Stimulated activated CD4-positive, alpha-beta T cell treated with anti-CD3 and anti-CD28 coated beads, Interleukin-4, amount 100 ng/mL, for 24 hours (primary cell): ENCODE results near the gene XXYLT1.
A peak's percentile ranks its signal among the peaks of the same experiment; 100 is the strongest.

Experiments used
- DNase-seq: peaks from one replicate; pipeline ENCODE4 v3.0.0-alpha.2; 2020

XXYLT1 gene

DNA sequence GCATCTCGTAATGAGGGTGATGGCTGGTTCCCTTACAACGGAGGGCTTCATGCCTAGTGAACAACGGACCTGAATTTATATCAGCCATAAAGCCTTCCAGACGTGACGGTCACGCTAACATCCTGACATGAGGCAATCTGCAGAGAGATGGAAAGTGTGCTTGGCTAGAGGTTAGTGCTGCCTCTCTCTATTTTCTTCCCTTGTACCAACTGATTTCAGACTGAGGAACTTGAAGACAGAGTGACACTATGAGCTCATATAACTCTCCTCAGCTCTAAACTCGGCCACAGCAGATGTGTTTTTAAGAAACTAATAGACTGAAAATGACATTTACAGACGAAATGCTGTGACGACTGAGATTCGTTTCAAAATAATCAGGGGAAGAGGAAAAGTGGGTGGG, 122.4 kb downstream of the XXYLT1 start:
- DNase-seq = no peak

GRCh38 chr3:195147649-195148080, 123.3 kb downstream of the XXYLT1 start:
- DNase-seq = peak; percentile 18

GRCh38 chr3:195146131-195146530, 124.8 kb downstream of the XXYLT1 start:
- no peak for DNase-seq

DNA sequence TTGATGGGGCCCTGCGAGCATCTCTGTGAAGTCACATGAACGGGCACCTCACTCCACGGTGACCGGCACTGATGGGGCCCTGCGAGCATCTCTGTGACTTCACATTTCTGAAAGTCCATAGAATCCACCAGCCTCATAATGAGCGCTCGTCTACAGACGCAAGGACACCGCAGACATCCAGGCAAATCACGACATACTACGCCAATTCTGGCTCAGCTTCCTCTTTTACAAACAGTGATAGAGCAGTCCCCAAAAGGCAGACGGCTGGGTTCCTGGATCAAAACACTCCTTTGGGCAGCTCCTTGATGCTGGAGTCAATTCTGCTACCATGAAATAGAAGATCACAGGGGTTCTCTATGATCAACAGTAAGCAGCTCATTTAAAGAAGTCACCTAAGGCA, 125.4 kb downstream of the XXYLT1 start:
- no peak for DNase-seq

- no peak for DNase-seq
Observed at GRCh38 chr3:195143221-195143620, 127.7 kb downstream of the XXYLT1 start.

DNA sequence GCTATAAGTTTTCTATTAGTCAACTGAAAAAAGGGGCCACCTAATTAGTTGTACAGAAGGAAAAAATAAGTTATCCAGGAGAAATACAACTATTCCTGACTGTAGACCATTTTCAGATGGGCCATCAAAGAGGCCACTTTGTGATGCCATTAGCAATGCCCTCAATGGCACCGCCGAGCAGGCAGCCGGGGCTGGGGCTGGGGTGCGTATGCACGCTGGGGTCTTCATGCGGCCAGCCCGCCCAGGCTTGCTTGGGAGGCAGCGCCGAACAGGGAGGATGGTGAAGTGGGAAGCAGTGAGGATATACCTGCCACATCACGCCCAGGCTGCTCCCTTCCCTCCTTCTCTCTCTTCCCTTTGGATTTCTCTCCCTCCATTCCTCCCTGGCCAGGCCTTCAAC, 128.4 kb downstream of the XXYLT1 start:
- DNase-seq = no peak

GRCh38 chr3:195140816-195141793, 129.9 kb downstream of the XXYLT1 start:
- no peak for DNase-seq

DNA sequence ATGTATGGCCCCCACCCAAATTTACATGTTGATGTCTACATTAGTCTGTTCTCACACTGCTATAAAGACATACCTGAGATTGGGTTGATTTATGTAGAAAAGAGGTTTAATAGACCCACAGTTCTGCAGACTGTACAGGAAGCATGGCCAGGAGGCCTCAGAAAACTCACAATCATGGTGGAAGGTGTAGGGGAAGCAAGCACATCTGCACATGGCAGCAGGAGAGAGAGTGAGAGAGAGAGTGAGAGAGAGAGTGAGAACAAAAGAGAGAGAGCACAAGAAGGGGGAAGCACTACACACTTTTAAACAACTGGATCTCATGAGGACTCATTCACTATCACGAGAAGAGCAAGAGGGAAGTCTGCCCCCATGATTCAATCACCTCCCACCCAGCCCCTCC, 130.5 kb downstream of the XXYLT1 start:
- DNase-seq = no peak

DNA sequence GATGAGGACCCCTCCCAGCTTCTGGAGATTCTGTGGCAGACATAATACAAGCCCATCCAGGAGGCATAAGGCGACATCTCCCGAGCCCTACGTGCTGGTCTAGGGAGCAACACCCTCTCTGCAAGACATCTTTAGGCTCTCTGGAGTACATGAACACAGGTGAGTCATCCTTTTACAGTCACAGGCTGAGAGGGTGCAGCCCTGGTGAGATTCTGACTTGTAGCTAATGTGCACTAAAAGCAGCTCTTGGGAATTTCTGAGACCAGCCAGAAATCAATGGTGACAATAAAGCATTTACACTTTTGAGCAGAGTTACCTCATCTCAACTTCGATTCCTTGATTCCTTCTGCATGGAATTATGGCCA, 131.1 kb downstream of the XXYLT1 start:
- DNase-seq = no peak

GRCh38 chr3:195139091-195139875, 131.7 kb downstream of the XXYLT1 start:
- DNase-seq = no peak

DNA sequence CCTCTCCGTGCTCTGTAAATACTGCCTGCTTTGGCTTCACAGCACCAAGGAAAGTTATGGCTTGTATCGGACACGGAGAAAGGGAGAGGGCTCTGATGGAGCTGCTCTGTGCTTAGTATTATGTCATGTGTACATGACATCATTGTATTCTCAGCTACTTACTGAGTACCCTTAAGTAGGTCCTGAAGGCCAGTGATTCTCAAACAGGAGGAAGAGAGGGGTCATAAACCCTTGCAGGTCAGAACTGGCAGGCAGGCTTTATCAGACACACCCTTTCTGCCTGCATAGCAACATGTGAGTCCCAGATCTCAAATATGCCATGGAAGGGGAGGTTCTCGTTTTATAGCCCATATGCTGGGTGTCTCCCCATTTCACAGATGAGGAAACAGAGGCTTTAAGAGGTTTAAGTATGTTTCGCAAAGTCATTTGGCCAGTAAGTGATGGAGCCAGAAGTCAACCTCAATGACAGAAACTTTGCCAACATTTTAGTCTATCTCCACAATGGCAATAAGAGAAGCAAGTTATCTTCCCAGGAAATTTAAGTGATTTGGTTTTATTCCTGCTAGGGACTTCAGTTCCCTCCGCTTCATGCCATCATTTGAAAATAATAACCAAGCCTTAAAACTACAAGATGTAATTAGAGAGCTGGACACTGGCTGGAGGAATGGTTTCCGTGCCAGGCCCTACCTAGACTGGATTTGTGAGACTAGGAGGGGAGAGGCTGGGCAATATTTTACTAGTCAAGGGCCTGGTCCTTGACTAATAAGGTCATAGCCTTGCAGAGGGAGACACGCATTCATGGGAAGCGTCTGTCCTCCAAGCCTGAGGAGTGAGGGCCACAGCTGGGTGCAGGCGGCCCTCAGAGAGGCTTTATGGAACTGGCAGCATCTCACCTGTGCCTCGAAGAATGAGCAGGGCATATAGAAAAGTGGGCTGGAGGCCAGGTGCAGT, 133.0 kb downstream of the XXYLT1 start:
- DNase-seq = no peak

- no peak for DNase-seq
Observed at GRCh38 chr3:195135917-195136316, 135.0 kb downstream of the XXYLT1 start.

DNA sequence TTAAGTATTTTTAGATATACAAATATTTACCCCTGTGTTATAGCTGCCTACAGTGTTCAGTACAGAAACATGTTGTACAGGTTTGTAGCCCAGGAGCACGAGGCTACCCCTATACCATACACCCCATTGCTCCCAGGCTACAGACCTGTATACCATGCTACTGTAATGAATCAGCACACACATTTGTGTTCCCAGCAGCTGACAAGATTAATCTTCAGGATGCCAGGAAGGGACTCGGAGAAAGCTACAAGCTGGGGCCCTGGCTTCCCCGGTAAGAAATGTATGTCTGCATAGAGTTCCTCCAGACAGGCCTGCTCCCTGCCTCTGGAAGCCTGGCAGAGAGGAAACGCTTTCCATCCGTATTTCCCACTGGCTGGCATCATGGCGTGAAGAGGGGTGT, 136.5 kb downstream of the XXYLT1 start:
- DNase-seq = no peak

- DNase-seq = peak; percentile 66
Observed at GRCh38 chr3:195133462-195133861, 137.5 kb downstream of the XXYLT1 start.

GRCh38 chr3:195133013-195133412, 137.9 kb downstream of the XXYLT1 start:
- DNase-seq = no peak

- DNase-seq = no peak
Observed at GRCh38 chr3:195131176-195131575, 139.8 kb downstream of the XXYLT1 start.

GRCh38 chr3:195129644-195130492, 141.1 kb downstream of the XXYLT1 start:
- DNase-seq = peak; percentile 60

DNA sequence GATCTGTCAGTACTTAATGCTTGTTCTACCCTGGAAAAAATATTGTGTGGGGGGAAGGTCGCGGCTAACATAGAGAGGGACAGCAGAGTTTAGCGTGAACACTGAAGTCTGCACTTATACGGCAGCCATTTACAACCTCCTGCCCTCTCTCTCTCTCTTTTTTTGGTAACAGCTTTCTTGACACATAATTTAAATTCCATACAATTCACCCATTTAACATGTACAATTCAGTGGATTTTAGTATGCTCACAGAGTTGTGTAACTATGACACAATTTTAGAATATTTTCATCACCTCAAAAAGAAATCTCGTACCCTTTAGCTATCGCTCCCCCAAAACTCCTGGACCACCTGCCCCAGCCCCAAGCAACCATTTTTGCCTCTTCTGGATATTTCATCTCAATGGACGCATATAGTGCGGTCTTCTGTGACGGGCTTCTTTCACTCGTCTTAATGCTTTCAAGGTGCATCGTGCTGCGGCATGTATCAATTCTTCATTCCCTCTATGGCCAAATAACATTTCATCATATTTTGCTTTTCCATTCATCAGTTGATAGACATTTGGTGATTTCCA, 141.8 kb downstream of the XXYLT1 start:
- DNase-seq = no peak

- no peak for DNase-seq
Observed at GRCh38 chr3:195128255-195129071, 142.5 kb downstream of the XXYLT1 start.

GRCh38 chr3:195126056-195126605, 144.8 kb downstream of the XXYLT1 start:
- no peak for DNase-seq
